Measurements from ENCODE around the gene SLC35A4. TPM values are rescaled to one million over a fixed set of nuclear protein-coding genes. Genes with fewer than 3 reads are reported as not detected.
A peak's percentile ranks its signal among the peaks of the same experiment; 100 is the strongest.

SLC35A4 gene
- total RNA-seq, 1 donor from 2014 or later, result 50.7 TPM

DNA sequence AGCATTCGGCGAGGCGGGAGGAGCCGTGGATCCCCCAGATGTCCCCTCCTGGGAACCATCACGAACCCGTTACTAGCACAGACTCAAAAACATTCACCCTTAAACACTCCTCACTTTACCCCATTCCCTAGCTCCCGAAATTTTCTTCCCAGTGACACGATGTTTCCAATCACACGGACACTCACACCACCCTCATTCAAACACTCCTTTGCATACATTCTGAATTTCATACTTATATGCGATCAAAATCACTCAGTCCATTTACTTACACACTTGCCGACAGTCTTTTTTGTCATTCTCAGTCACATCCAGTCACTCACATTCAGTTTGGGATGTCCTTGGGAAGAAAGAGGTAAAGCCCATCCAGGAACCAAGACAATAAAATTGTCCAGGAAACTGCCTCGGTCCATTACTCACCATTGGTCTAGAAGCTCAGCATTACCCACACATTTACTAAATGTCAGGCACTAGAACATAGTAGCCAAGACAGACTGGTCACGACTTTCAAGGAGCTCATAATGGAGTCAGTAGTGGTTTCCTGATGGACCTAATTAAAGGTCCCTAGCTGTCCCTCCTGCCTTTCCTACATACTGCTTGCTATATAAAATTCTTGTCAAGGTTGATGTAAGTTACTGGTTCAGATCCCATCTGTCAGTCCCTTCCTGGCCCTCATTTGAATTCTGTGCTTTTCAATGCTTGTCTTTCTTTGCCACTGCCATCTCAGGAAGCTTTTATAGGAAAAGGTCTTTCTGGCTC is 574 bp downstream of the SLC35A4 start:
- H3K36me3 Mint-ChIP-seq (ENCODE audit: unreplicated experiment), result no peaks in the 10 kb centered on the region
- TF ChIP-seq, protein P1, sequence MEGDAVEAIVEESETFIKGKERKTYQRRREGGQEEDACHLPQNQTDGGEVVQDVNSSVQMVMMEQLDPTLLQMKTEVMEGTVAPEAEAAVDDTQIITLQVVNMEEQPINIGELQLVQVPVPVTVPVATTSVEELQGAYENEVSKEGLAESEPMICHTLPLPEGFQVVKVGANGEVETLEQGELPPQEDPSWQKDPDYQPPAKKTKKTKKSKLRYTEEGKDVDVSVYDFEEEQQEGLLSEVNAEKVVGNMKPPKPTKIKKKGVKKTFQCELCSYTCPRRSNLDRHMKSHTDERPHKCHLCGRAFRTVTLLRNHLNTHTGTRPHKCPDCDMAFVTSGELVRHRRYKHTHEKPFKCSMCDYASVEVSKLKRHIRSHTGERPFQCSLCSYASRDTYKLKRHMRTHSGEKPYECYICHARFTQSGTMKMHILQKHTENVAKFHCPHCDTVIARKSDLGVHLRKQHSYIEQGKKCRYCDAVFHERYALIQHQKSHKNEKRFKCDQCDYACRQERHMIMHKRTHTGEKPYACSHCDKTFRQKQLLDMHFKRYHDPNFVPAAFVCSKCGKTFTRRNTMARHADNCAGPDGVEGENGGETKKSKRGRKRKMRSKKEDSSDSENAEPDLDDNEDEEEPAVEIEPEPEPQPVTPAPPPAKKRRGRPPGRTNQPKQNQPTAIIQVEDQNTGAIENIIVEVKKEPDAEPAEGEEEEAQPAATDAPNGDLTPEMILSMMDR (IDR thresholded peaks at IDR 0.05; ENCODE audit: partially characterized antibody, unreplicated experiment), result no peak
- H3K27me3 Mint-ChIP-seq (ENCODE audit: unreplicated experiment), result peaks cover 18% of the 10 kb centered on the region

GRCh38 chr5:140565780-140566095 is 1.1 kb downstream of the SLC35A4 start:
- Mint-ChIP-seq H3K27ac (ENCODE audit: unreplicated experiment) (no peak overlapping the region), H3K4me3 (ENCODE audit: unreplicated experiment) (peak overlapping the region; percentile 95), H3K9me3 (ENCODE audit: unreplicated experiment) (peaks cover 14% of the 10 kb centered on the region), H3K4me1 (ENCODE audit: low read depth, unreplicated experiment) (peaks cover 7% of the 10 kb centered on the region), H3K27me3 (ENCODE audit: unreplicated experiment) (peaks cover 18% of the 10 kb centered on the region), H3K36me3 (ENCODE audit: unreplicated experiment) (no peaks in the 10 kb centered on the region)
- DNase-seq, result no peak
- TF ChIP-seq, protein P1 (IDR thresholded peaks at IDR 0.05; ENCODE audit: partially characterized antibody, unreplicated experiment), result no peak

More for the DNA sequence above, 574 bp downstream of the SLC35A4 start:
- Mint-ChIP-seq H3K27ac (ENCODE audit: unreplicated experiment) (peak overlapping the region; percentile 93), H3K4me3 (ENCODE audit: unreplicated experiment) (peak overlapping the region; percentile 95), H3K4me1 (ENCODE audit: low read depth, unreplicated experiment) (peaks cover 5% of the 10 kb centered on the region), H3K9me3 (ENCODE audit: unreplicated experiment) (peaks cover 14% of the 10 kb centered on the region)
- no peak for DNase-seq

DNA sequence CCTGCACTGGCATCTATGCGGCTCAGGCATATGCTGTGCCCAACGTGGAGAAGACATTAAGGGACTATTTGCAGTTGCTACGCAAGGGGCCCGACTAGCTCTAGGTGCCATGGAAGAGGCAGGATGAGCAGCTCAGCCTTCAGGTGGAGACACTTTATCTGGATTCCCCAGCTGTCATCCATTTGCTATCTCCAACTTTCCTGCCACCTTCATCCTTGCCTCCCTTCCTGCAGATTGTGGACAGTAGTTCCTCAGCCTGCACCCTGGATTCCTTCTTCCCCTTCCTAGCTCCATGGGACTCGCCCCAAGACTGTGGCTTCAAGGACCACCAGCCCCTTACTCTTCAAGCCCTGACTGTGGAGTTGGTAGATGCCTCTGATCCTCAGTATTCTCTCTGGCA is 2.0 kb downstream of the SLC35A4 start:
- peaks cover 7% of the 10 kb centered on the region for H3K4me1 Mint-ChIP-seq (ENCODE audit: low read depth, unreplicated experiment)
- peak overlapping the region; percentile 59 for H3K4me3 Mint-ChIP-seq (ENCODE audit: unreplicated experiment)
- TF ChIP-seq, protein P1 (IDR thresholded peaks at IDR 0.05; ENCODE audit: partially characterized antibody, unreplicated experiment), result no peak
- no peaks in the 10 kb centered on the region for H3K36me3 Mint-ChIP-seq (ENCODE audit: unreplicated experiment)
- peaks cover 14% of the 10 kb centered on the region for H3K9me3 Mint-ChIP-seq (ENCODE audit: unreplicated experiment)
- H3K27me3 Mint-ChIP-seq (ENCODE audit: unreplicated experiment), result peaks cover 18% of the 10 kb centered on the region
- H3K27ac Mint-ChIP-seq (ENCODE audit: unreplicated experiment), result no peak overlapping the region
- no peak for DNase-seq

DNA sequence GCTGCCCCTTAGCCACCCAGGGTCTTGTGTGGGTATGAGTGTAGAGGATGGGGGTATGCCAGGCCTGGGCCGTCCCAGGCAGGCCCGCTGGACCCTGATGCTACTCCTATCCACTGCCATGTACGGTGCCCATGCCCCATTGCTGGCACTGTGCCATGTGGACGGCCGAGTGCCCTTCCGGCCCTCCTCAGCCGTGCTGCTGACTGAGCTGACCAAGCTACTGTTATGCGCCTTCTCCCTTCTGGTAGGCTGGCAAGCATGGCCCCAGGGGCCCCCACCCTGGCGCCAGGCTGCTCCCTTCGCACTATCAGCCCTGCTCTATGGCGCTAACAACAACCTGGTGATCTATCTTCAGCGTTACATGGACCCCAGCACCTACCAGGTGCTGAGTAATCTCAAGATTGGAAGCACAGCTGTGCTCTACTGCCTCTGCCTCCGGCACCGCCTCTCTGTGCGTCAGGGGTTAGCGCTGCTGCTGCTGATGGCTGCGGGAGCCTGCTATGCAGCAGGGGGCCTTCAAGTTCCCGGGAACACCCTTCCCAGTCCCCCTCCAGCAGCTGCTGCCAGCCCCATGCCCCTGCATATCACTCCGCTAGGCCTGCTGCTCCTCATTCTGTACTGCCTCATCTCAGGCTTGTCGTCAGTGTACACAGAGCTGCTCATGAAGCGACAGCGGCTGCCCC is 2.6 kb downstream of the SLC35A4 start:
- no peak for DNase-seq
- Mint-ChIP-seq H3K36me3 (ENCODE audit: unreplicated experiment) (no peaks in the 10 kb centered on the region), H3K9me3 (ENCODE audit: unreplicated experiment) (peaks cover 14% of the 10 kb centered on the region), H3K4me3 (ENCODE audit: unreplicated experiment) (no peak overlapping the region), H3K4me1 (ENCODE audit: low read depth, unreplicated experiment) (peaks cover 7% of the 10 kb centered on the region), H3K27ac (ENCODE audit: unreplicated experiment) (no peak overlapping the region), H3K27me3 (ENCODE audit: unreplicated experiment) (peaks cover 18% of the 10 kb centered on the region)
- TF ChIP-seq, protein P1 (IDR thresholded peaks at IDR 0.05; ENCODE audit: partially characterized antibody, unreplicated experiment), result no peak

DNA sequence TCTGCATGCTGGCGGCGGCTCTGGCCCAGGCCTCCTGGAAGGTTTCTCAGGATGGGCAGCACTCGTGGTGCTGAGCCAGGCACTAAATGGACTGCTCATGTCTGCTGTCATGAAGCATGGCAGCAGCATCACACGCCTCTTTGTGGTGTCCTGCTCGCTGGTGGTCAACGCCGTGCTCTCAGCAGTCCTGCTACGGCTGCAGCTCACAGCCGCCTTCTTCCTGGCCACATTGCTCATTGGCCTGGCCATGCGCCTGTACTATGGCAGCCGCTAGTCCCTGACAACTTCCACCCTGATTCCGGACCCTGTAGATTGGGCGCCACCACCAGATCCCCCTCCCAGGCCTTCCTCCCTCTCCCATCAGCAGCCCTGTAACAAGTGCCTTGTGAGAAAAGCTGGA is 3.2 kb downstream of the SLC35A4 start:
- H3K36me3 Mint-ChIP-seq (ENCODE audit: unreplicated experiment), result no peaks in the 10 kb centered on the region
- TF ChIP-seq, protein P1 (IDR thresholded peaks at IDR 0.05; ENCODE audit: partially characterized antibody, unreplicated experiment), result no peak
- no peak overlapping the region for H3K27ac Mint-ChIP-seq (ENCODE audit: unreplicated experiment)
- H3K4me1 Mint-ChIP-seq (ENCODE audit: low read depth, unreplicated experiment), result peaks cover 7% of the 10 kb centered on the region
- peaks cover 14% of the 10 kb centered on the region for H3K9me3 Mint-ChIP-seq (ENCODE audit: unreplicated experiment)
- no peak overlapping the region for H3K4me3 Mint-ChIP-seq (ENCODE audit: unreplicated experiment)
- DNase-seq, result no peak
- peaks cover 18% of the 10 kb centered on the region for H3K27me3 Mint-ChIP-seq (ENCODE audit: unreplicated experiment)

Data from glutamatergic neuron (in vitro differentiated cells).